Astrocyte (in vitro differentiated cells and primary cell): Measurements from ENCODE around the gene DLD. TPM values are rescaled to one million over a fixed set of nuclear protein-coding genes. Genes with fewer than 3 reads are reported as not detected.

Source experiments
- DNase-seq: peaks from one replicate; pipeline ENCODE4 v3.0.0-alpha.2; 2010; ENCODE audit warnings: low read depth
- FAIRE-seq: peaks from 2 replicates; lab custom pipeline; 2011; peaks lifted over from hg19 to GRCh38; lab: Jason Lieb, UNC
- H2AFZ ChIP-seq: 2 replicates; pipeline ENCODE4 v1.6.0; 2012; ENCODE audit warnings: low read depth, low read length, inconsistent platforms
- H3K27ac ChIP-seq: 2 replicates; pipeline ENCODE4 v1.5.1; 2011; ENCODE audit warnings: low read depth, low read length, inconsistent platforms
- H3K27me3 ChIP-seq: 2 replicates; pipeline ENCODE4 v1.6.0; 2011; ENCODE audit warnings: low read length, inconsistent platforms; ENCODE audit not compliant: insufficient read depth
- H3K36me3 ChIP-seq: 2 replicates; pipeline ENCODE4 v1.5.1; 2011; ENCODE audit warnings: low read length, inconsistent platforms; ENCODE audit not compliant: insufficient read depth
- H3K4me1 ChIP-seq: 2 replicates; pipeline ENCODE4 v1.5.1; 2011; ENCODE audit warnings: low read length, inconsistent platforms; ENCODE audit not compliant: insufficient read depth
- H3K4me2 ChIP-seq: 2 replicates; pipeline ENCODE4 v1.6.0; 2012; ENCODE audit warnings: low read length, inconsistent platforms
- H3K4me3 ChIP-seq: 2 replicates; pipeline ENCODE4 v1.5.1; 2011; ENCODE audit warnings: low read depth, mild to moderate bottlenecking, low read length, inconsistent platforms; ENCODE audit not compliant: insufficient read depth
- H3K79me2 ChIP-seq: 2 replicates; pipeline ENCODE4 v1.6.0; 2012; ENCODE audit warnings: mild to moderate bottlenecking, low read length, inconsistent platforms; ENCODE audit not compliant: insufficient read depth
- H3K9ac ChIP-seq: 2 replicates; pipeline ENCODE4 v1.6.0; 2012; ENCODE audit warnings: mild to moderate bottlenecking, low read length, inconsistent platforms
- H3K9me3 ChIP-seq: 2 replicates; pipeline ENCODE4 v1.5.1; 2012; ENCODE audit warnings: low read depth, mild to moderate bottlenecking, low read length, inconsistent platforms; ENCODE audit not compliant: insufficient read depth
- H4K20me1 ChIP-seq: 2 replicates; pipeline ENCODE4 v1.6.0; 2012; ENCODE audit warnings: low read length, inconsistent platforms; ENCODE audit not compliant: insufficient read depth
- H3K27ac Mint-ChIP-seq: one replicate; pipeline ENCODE4 v1.8.0; 2021; ENCODE audit warnings: mild to moderate bottlenecking, mixed read lengths; ENCODE audit not compliant: unreplicated experiment
- H3K27me3 Mint-ChIP-seq: one replicate; pipeline ENCODE4 v1.8.0; 2021; ENCODE audit warnings: low read depth, mixed read lengths; ENCODE audit not compliant: unreplicated experiment
- H3K36me3 Mint-ChIP-seq: one replicate; pipeline ENCODE4 v1.8.0; 2021; ENCODE audit warnings: low read depth, mixed read lengths; ENCODE audit not compliant: unreplicated experiment
- H3K4me1 Mint-ChIP-seq: one replicate; pipeline ENCODE4 v1.8.0; 2021; ENCODE audit warnings: low read depth, mixed read lengths; ENCODE audit not compliant: unreplicated experiment
- H3K4me3 Mint-ChIP-seq: one replicate; pipeline ENCODE4 v1.8.0; 2021; ENCODE audit warnings: mild to moderate bottlenecking, moderate library complexity, mixed read lengths; ENCODE audit not compliant: unreplicated experiment
- H3K9me3 Mint-ChIP-seq: one replicate; pipeline ENCODE4 v1.8.0; 2021; ENCODE audit warnings: mild to moderate bottlenecking, mixed read lengths; ENCODE audit not compliant: unreplicated experiment
- CTCF ChIP-seq: IDR thresholded peaks from 2 replicates; pipeline ENCODE4 v1.5.1; 2011; ENCODE audit warnings: low read depth, mild to moderate bottlenecking, inconsistent platforms, low read length, moderate library complexity; ENCODE audit not compliant: insufficient read depth
- EZH2 ChIP-seq: IDR thresholded peaks from 2 replicates; pipeline ENCODE4 v1.6.1; 2012; ENCODE audit warnings: mild to moderate bottlenecking, low read length, inconsistent platforms; ENCODE audit not compliant: insufficient read depth
- total RNA-seq: library from RNA; stranded (reverse); gene quantifications from 2 replicates; pipeline ENCODE4 v1.2.1, GENCODE V29; 2021

Gene DLD
- total RNA-seq, 1 donor from 2014 or later = 73.1 TPM

GRCh38 chr7:107936312-107936711 lies 45.3 kb downstream of the DLD start:
- H3K4me3 Mint-ChIP-seq = no peak overlapping the region
- peaks cover 67% of the 10 kb centered on the region for H3K36me3 ChIP-seq
- TF ChIP-seq EZH2 (no peak), CTCF (no peak)

GRCh38 chr7:107937531-107937930 lies 46.5 kb downstream of the DLD start:
- Histone ChIP-seq H2AFZ (no peak overlapping the region), H4K20me1 (peaks cover 13% of the 10 kb centered on the region), H3K4me3 (no peak overlapping the region), H3K36me3 (peaks cover 63% of the 10 kb centered on the region), H3K9ac (no peak overlapping the region), H3K9me3 (no peaks in the 10 kb centered on the region), H3K4me2 (no peak overlapping the region), H3K4me1 (peaks cover 64% of the 10 kb centered on the region), H3K79me2 (peaks cover 46% of the 10 kb centered on the region), H3K27me3 (no peaks in the 10 kb centered on the region), H3K27ac (peak overlapping the region; percentile 2)
- Mint-ChIP-seq H3K4me3 (no peak overlapping the region), H3K27ac (no peak overlapping the region), H3K36me3 (peaks cover 33% of the 10 kb centered on the region), H3K27me3 (no peaks in the 10 kb centered on the region), H3K4me1 (peaks cover 58% of the 10 kb centered on the region), H3K9me3 (no peaks in the 10 kb centered on the region)
- FAIRE-seq (no peak), DNase-seq (no peak)
- TF ChIP-seq CTCF (no peak), EZH2 (no peak)

More at GRCh38 chr7:107936312-107936711, 45.3 kb downstream of the DLD start:
- Histone ChIP-seq H4K20me1 (peaks cover 19% of the 10 kb centered on the region), H3K9me3 (no peaks in the 10 kb centered on the region), H3K9ac (no peak overlapping the region), H2AFZ (no peak overlapping the region), H3K27ac (no peak overlapping the region), H3K79me2 (peaks cover 48% of the 10 kb centered on the region), H3K27me3 (no peaks in the 10 kb centered on the region), H3K4me1 (peaks cover 64% of the 10 kb centered on the region), H3K4me3 (no peak overlapping the region), H3K4me2 (no peak overlapping the region)
- H3K27ac Mint-ChIP-seq = no peak overlapping the region
- H3K27me3 Mint-ChIP-seq = no peaks in the 10 kb centered on the region
- peaks cover 56% of the 10 kb centered on the region for H3K4me1 Mint-ChIP-seq
- FAIRE-seq (no peak), DNase-seq (no peak)
- H3K36me3 Mint-ChIP-seq = peaks cover 28% of the 10 kb centered on the region
- no peaks in the 10 kb centered on the region for H3K9me3 Mint-ChIP-seq

GRCh38 chr7:107938456-107939250 lies 47.7 kb downstream of the DLD start:
- DNase-seq (peak; percentile 48), FAIRE-seq (no peak)
- Mint-ChIP-seq H3K36me3 (peaks cover 38% of the 10 kb centered on the region), H3K9me3 (no peaks in the 10 kb centered on the region), H3K27ac (no peak overlapping the region), H3K4me1 (peaks cover 50% of the 10 kb centered on the region), H3K4me3 (no peak overlapping the region), H3K27me3 (no peaks in the 10 kb centered on the region)
- TF ChIP-seq CTCF (no peak), EZH2 (no peak)
- H3K36me3 ChIP-seq = peaks cover 63% of the 10 kb centered on the region
- no peak overlapping the region for H2AFZ ChIP-seq
- H3K4me3 ChIP-seq = peak overlapping the region; percentile 3
- H3K4me1 ChIP-seq = peaks cover 56% of the 10 kb centered on the region
- peaks cover 37% of the 10 kb centered on the region for H3K79me2 ChIP-seq
- no peaks in the 10 kb centered on the region for H3K9me3 ChIP-seq
- peak overlapping the region; percentile 95 for H3K27ac ChIP-seq
- no peaks in the 10 kb centered on the region for H3K27me3 ChIP-seq
- H4K20me1 ChIP-seq = peaks cover 9% of the 10 kb centered on the region
- H3K4me2 ChIP-seq = peak overlapping the region; percentile 57
- peak overlapping the region; percentile 56 for H3K9ac ChIP-seq
